HG03571 (cell line): ENCODE measurements around the gene LAYN.

Experiments used
- ATAC-seq: cut with Tn5 transposase; IDR thresholded peaks from one replicate; pipeline ENCODE4 v1.9.1; 2021; ENCODE audit not compliant: unreplicated experiment

Gene LAYN

GRCh38 chr11:111540114-111540936 lies at the start of gene LAYN:
Gene LAYN (plus strand): TSS chr11:111540720. CDS start chr11:111540844, 124 bp downstream.
- no peak for ATAC-seq

GRCh38 chr11:111494040-111494439 lies 46.5 kb upstream of the LAYN start:
- ATAC-seq, result no peak

- no peak for ATAC-seq
Measured at GRCh38 chr11:111499483-111499882, 41.0 kb upstream of the LAYN start.

DNA sequence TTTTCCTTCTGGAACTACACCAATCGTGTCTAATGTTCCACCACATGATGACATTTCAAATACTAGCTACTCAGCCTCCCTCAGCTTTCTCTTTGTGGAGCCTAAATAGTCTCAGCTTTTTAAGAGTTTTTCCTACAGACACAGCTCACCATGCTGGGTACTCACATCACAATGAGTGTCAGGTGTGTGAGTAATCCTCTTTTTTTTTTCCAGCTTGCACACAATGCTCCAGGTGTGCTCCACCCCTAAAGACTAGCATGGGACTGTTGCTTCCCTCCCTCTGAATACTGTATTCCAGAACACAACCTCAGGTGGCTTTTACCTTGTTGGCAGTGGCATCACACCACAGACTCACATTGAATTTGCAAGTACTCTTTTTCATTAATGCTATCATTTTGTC lies 40.0 kb upstream of the LAYN start:
- ATAC-seq, result no peak

GRCh38 chr11:111502611-111503010 lies 37.9 kb upstream of the LAYN start:
- no peak for ATAC-seq

GRCh38 chr11:111510311-111510710 lies 30.2 kb upstream of the LAYN start:
- no peak for ATAC-seq

GRCh38 chr11:111512296-111513239 lies 28.0 kb upstream of the LAYN start, which contains the start of gene BTG4:
Gene BTG4 (minus strand): TSS chr11:111512386. CDS start chr11:111498776, 13,610 bp downstream.
- ATAC-seq, result no peak

DNA sequence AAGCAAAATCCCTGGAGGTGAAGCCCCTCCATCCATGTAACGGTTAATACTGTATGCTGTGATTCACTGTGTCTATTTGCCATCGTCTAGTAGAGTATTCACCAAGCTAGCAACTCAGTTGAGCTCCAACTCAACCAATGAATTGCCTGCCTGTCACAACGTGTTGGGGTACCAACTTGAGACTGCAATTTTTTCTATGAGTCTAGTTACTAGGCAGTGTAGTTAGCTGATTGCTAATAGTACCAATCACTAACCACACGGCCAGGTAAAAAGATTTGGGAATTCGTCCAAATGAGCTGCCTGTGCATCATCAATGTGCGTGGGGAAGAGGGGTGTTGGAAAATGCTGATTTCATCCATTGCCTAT lies 27.3 kb upstream of the LAYN start:
- ATAC-seq, result no peak

GRCh38 chr11:111514216-111515031 lies 26.1 kb upstream of the LAYN start, which contains the start of gene HOATZ:
Gene HOATZ (plus strand): TSS chr11:111514778. CDS start chr11:111514785, 7 bp downstream.
- no peak for ATAC-seq

DNA sequence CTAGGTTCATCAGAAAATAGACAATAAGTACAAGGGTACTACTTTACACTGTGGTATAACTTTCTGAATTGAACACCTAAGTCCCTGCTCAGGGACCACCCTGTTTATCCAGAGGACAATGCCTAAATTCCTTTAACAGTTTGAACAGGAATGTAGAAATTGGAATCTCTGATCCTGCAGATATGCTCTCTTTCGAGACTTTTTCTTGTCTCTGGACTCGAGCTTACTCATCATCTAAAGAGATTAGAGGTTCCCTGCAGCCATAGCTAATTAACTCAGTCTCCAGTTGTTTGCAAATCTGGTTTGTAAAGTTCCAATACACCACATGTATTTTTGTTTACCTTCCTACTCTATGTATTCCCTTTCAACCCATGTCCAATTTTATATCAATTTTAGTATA lies 24.9 kb upstream of the LAYN start:
- ATAC-seq, result no peak

DNA sequence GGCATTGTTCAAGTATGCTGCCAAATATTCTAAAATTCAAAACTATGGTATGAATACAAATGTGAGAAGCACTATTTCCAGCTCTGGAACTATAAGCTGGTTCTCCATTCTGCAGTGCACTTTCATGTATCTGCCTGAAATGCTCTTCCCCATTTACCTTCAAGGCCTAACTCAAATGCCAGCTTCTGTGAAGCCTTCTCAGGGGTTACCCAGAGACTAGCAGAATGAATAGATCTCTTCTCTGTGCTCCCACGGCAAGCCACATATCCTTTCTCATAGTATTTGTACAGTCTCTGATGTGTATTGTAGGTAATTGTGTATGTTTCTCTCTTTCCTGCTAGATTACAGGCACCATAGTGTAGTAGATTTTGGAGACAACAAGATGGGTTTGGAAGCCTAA lies 21.9 kb upstream of the LAYN start:
- ATAC-seq, result no peak

GRCh38 chr11:111520560-111520959 lies 20.0 kb upstream of the LAYN start:
- ATAC-seq, result no peak

DNA sequence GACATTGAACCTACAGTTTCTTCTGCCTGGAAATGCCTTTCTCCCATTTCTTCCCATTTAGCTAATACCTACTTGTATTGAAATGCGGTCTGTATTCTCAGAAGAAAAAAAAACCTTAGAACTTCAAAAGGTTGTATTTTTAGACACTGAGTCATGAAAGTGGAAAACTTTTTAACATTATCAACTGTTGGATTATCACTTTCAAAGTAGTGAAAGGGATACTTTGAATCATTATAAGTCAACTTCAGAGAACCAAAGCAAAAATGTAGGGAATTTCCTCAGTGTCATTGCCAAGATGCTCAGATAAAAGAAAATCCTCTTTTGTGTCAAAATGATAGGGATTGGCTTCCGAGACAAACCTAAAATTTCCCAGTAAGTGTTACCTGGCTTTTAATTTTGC lies 19.4 kb upstream of the LAYN start:
- ATAC-seq, result no peak

DNA sequence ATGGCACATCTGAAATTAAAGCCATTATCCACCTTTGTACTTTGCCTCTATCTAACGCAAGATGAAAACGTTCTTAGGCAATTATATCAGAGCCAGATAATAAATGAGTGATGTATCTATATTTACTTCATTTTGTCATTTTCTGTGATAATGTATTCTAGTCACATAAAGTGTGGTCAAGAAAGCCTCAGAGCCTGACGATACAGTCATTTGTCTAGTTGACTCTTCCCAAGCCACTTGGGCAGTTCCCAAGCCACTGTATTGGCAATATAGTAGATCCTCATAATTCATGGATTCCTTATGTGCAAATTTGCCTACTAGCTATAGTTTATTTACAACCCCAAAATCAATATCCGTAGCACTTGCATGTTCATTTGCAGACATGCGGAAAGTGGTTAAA lies 18.1 kb upstream of the LAYN start:
- no peak for ATAC-seq

DNA sequence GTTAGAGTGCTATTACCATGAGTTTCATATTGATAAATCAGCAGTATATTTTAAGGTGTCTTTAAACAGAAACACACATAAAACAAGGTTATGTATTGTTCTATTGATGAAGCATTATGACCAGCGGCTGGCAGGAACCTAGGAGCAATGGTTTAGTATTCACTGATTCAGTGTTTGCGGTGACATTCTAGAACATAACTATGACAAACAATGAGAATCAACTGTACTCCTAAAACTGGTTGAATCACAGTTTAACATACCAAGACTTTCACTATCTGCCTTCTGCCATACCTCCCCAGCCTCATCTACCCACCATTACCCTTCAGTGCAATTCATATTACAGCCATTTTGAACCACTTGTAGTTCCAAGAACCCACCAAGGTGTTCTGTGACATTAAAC lies 17.2 kb upstream of the LAYN start:
- ATAC-seq, result no peak

GRCh38 chr11:111524056-111524455 lies 16.5 kb upstream of the LAYN start:
- ATAC-seq, result no peak

DNA sequence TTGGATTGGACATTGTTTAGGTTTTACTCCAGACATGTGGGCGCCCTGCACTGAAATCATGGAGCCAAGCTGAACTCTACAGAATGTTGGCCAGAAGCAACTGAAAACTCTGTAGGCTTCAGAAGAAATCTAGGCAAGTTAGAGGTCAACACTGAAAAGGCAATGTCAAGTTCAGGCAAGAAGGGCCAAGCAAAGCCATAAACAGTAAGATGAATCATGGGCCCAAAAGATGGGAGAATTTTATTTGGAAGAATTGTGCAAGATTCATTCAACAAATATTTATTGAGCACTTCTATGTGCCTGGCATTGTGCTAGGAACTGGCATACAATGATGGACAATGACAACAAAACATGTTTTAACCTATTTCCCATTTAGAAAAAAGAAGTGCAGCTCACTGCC lies 15.1 kb upstream of the LAYN start:
- ATAC-seq, result no peak

DNA sequence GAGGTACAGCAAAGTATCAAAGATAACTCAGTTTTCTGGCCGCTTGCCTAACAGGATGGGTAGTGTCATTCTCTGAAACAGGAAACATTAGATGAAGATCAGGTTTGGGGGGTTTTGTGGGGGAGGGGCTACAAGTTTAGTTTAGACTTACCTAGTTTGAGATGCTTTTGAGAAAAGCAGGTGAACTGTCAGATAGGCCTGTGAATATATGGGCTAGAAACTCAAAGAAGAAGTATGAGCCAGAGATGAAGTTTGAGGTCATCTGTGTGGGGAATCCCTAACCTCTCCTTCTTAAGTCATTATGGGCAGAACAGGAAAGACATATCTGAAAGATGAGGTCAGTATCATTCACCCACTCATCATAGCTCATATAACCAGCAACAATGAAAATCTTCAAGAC lies 14.0 kb upstream of the LAYN start:
- ATAC-seq, result no peak

GRCh38 chr11:111527279-111527678 lies 13.2 kb upstream of the LAYN start:
- no peak for ATAC-seq

GRCh38 chr11:111528557-111528956 lies 12.0 kb upstream of the LAYN start:
- ATAC-seq, result no peak

DNA sequence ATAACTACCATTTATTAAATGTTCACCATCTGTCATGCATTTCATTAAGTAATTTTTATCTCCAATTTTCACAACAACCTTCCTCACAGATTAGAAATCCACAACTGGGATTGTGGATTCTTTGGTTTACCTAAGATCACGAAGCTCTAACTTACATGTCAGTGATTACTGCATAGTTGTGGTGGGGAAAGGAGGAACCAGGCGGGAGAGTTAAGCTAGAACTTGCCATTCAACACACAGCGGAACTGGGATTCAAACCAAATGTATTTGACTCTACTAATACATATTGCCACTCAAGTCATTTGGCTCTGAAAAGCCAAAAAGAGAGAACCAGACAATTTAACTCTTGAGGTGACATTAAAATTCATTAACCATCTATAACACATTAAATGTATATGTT lies 10.4 kb upstream of the LAYN start:
- ATAC-seq, result no peak
